ENCODE data around the gene KAZN. TPM values are rescaled to one million over a fixed set of nuclear protein-coding genes. Genes with fewer than 3 reads are reported as not detected.

Gene KAZN
- total RNA-seq, 1 donor from 2014 or later = 7.9 TPM

DNA sequence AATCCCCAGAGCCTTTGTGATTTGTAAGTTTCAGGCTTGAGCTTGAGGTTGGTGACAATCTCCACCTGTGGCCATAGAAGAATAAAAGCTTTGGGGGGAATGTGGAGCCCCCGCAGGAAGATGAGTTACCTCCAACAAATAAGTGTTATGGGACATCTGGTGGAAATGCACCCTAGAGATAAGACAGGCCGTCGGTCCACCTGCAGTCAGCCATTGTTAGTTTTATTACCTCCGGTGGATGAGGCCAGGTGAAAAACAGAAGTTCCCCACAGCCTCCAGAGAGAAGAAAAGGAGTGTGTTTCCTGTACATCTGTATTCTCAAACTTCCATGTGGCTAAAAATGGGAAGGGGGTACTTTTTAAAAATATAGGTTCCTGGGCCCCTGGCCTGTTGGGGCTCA is 137.4 kb downstream of the KAZN start:
- Mint-ChIP-seq H3K36me3 (ENCODE audit: unreplicated experiment) (no peaks in the 10 kb centered on the region), H3K4me1 (ENCODE audit: low read depth, unreplicated experiment) (peaks cover 22% of the 10 kb centered on the region), H3K4me3 (ENCODE audit: unreplicated experiment) (no peak overlapping the region), H3K27me3 (ENCODE audit: unreplicated experiment) (no peaks in the 10 kb centered on the region), H3K27ac (ENCODE audit: unreplicated experiment) (no peak overlapping the region), H3K9me3 (ENCODE audit: unreplicated experiment) (peaks cover 3% of the 10 kb centered on the region)
- TF ChIP-seq, protein P1, sequence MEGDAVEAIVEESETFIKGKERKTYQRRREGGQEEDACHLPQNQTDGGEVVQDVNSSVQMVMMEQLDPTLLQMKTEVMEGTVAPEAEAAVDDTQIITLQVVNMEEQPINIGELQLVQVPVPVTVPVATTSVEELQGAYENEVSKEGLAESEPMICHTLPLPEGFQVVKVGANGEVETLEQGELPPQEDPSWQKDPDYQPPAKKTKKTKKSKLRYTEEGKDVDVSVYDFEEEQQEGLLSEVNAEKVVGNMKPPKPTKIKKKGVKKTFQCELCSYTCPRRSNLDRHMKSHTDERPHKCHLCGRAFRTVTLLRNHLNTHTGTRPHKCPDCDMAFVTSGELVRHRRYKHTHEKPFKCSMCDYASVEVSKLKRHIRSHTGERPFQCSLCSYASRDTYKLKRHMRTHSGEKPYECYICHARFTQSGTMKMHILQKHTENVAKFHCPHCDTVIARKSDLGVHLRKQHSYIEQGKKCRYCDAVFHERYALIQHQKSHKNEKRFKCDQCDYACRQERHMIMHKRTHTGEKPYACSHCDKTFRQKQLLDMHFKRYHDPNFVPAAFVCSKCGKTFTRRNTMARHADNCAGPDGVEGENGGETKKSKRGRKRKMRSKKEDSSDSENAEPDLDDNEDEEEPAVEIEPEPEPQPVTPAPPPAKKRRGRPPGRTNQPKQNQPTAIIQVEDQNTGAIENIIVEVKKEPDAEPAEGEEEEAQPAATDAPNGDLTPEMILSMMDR (IDR thresholded peaks at IDR 0.05; ENCODE audit: partially characterized antibody, unreplicated experiment) = no peak
- DNase-seq = no peak

DNA sequence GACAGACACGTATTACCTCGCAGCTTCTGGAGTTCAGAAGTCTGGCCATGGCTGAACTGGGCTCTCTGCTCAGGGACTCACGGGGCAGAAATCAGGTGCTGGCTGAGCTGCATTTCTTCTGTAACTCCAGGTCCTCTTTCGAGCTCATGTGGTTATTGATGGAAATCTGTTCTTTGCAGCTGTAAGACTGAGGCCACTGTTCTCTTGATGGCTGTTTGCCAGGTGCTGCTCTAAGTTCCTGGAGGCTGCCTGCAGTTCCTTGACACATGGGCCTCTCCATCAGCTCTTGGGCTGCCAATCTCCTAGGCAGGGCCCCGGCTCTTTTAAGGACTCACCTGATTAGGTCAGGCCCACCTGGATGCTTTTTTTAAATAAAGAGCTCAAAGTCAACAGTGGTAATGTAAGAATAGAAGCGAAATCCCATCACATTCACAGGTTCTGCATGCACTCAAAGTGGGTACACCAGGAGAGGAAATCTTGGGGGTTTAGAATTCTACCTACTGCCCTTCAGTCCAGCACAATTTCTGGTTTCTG is 139.1 kb downstream of the KAZN start:
- no peak for DNase-seq
- no peaks in the 10 kb centered on the region for H3K36me3 Mint-ChIP-seq (ENCODE audit: unreplicated experiment)
- H3K27ac Mint-ChIP-seq (ENCODE audit: unreplicated experiment) = no peak overlapping the region
- H3K4me3 Mint-ChIP-seq (ENCODE audit: unreplicated experiment) = no peak overlapping the region
- peaks cover 4% of the 10 kb centered on the region for H3K27me3 Mint-ChIP-seq (ENCODE audit: unreplicated experiment)
- TF ChIP-seq, protein P1 (IDR thresholded peaks at IDR 0.05; ENCODE audit: partially characterized antibody, unreplicated experiment) = no peak
- peaks cover 29% of the 10 kb centered on the region for H3K4me1 Mint-ChIP-seq (ENCODE audit: low read depth, unreplicated experiment)
- peaks cover 4% of the 10 kb centered on the region for H3K9me3 Mint-ChIP-seq (ENCODE audit: unreplicated experiment)

- H3K27me3 Mint-ChIP-seq (ENCODE audit: unreplicated experiment) = peaks cover 4% of the 10 kb centered on the region
- TF ChIP-seq, protein P1 (IDR thresholded peaks at IDR 0.05; ENCODE audit: partially characterized antibody, unreplicated experiment) = no peak
- no peaks in the 10 kb centered on the region for H3K36me3 Mint-ChIP-seq (ENCODE audit: unreplicated experiment)
- DNase-seq = no peak
- H3K4me3 Mint-ChIP-seq (ENCODE audit: unreplicated experiment) = no peak overlapping the region
- H3K27ac Mint-ChIP-seq (ENCODE audit: unreplicated experiment) = no peak overlapping the region
- H3K4me1 Mint-ChIP-seq (ENCODE audit: low read depth, unreplicated experiment) = peaks cover 26% of the 10 kb centered on the region
- peaks cover 4% of the 10 kb centered on the region for H3K9me3 Mint-ChIP-seq (ENCODE audit: unreplicated experiment)
Measured at GRCh38 chr1:14738235-14738634, 139.8 kb downstream of the KAZN start.

DNA sequence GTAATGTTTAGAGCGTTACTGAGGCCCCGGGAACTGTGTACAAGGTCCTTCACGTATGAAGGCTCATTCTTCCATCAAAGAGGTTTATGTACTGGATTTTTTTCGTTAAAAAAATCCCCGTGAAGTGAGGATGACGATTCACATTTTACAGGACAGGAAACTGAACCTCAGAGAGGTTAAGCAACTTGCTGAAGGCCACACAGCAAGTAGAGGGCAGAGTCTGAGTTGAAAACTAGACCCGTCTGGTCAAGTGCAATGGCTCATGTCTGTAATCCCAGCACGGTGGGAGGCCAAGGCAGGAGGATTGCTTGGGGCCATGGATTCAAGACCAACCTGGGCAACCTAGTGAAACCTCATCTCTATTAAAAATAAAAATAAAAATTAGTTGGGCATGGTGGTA is 140.2 kb downstream of the KAZN start:
- DNase-seq = no peak
- Mint-ChIP-seq H3K27ac (ENCODE audit: unreplicated experiment) (no peak overlapping the region), H3K9me3 (ENCODE audit: unreplicated experiment) (peaks cover 4% of the 10 kb centered on the region), H3K4me3 (ENCODE audit: unreplicated experiment) (no peak overlapping the region), H3K27me3 (ENCODE audit: unreplicated experiment) (peaks cover 4% of the 10 kb centered on the region), H3K36me3 (ENCODE audit: unreplicated experiment) (no peaks in the 10 kb centered on the region), H3K4me1 (ENCODE audit: low read depth, unreplicated experiment) (peaks cover 25% of the 10 kb centered on the region)
- TF ChIP-seq, protein P1 (IDR thresholded peaks at IDR 0.05; ENCODE audit: partially characterized antibody, unreplicated experiment) = no peak

GRCh38 chr1:14739082-14739832 is 140.8 kb downstream of the KAZN start:
- peaks cover 4% of the 10 kb centered on the region for H3K9me3 Mint-ChIP-seq (ENCODE audit: unreplicated experiment)
- no peak for DNase-seq
- H3K27ac Mint-ChIP-seq (ENCODE audit: unreplicated experiment) = no peak overlapping the region
- H3K36me3 Mint-ChIP-seq (ENCODE audit: unreplicated experiment) = no peaks in the 10 kb centered on the region
- peaks cover 25% of the 10 kb centered on the region for H3K4me1 Mint-ChIP-seq (ENCODE audit: low read depth, unreplicated experiment)
- TF ChIP-seq, protein P1 (IDR thresholded peaks at IDR 0.05; ENCODE audit: partially characterized antibody, unreplicated experiment) = no peak
- H3K27me3 Mint-ChIP-seq (ENCODE audit: unreplicated experiment) = peaks cover 4% of the 10 kb centered on the region
- peak overlapping the region; percentile 1 for H3K4me3 Mint-ChIP-seq (ENCODE audit: unreplicated experiment)
